Subcutaneous preadipocyte (primary cell): Measurements from ENCODE around the gene GABBR1. TPM values are rescaled to one million over a fixed set of nuclear protein-coding genes. Genes with fewer than 3 reads are reported as not detected.

Source experiments
- small RNA-seq: library from RNA; depleted of rRNA; stranded (forward); fragments of <200 nt; gene quantifications from one replicate; pipeline ENCODE3, GENCODE V24; 2012
- total RNA-seq: library from RNA; depleted of rRNA; stranded (reverse); fragments of >200 nt; gene quantifications from 2 replicates; pipeline ENCODE4 v1.2.3, GENCODE V29; 2012

Gene GABBR1
- 11.4 and 13.1 TPM in 2 replicates for total RNA-seq

DNA sequence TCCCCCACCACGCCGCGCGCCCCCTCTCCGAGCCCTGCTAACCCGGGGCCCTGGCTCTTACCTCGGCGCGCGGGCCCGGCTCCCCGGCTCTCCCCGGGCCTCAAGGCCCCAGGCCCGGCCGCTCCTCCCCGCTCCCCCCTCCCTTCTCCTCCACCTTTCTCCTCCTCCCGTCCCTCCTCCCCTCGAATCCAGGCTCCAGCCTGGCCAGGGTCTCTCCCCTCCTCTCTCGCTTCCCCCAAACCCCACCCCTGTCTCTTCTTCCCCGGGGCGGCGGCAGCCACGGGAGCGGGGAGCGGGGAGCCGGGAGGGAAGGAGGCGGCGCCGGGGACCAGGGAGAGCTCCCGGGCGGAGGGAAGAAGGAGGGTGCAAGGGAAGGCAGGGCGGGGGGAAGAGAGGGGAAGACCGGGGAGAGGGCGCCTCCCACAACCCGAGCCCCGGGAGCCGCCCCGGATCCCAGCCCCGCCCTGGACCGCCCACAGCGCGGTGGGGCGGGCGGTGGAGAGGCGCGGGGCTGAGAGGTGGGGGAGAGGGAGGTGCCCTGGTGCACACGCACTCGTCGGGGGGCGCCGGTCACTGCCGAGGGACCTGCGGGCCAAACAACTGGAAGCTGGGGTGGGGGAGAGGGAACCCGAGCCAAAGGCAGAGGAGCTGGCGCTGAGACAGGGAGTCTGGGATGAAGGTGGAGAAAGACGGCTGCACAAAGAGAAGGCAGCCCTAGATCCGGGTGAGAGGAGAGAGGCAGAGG lies at the start of gene GABBR1:
GABBR1 (minus strand) TSS at position 395 of the 745 bp plus-strand sequence. CDS start 798 bp downstream, outside the sequence.

GRCh38 chr6:29680904-29681303 lies 47.9 kb upstream of the GABBR1 start, which contains the start of gene ZFP57:
Gene ZFP57 (minus strand): TSS chr6:29681152. CDS start chr6:29677003, 4,149 bp downstream.

GRCh38 chr6:29656798-29657197 lies 23.8 kb upstream of the GABBR1 start, which contains the start of gene MOG:
Gene MOG (plus strand): TSS chr6:29657092. CDS start chr6:29657210, 118 bp downstream.

DNA sequence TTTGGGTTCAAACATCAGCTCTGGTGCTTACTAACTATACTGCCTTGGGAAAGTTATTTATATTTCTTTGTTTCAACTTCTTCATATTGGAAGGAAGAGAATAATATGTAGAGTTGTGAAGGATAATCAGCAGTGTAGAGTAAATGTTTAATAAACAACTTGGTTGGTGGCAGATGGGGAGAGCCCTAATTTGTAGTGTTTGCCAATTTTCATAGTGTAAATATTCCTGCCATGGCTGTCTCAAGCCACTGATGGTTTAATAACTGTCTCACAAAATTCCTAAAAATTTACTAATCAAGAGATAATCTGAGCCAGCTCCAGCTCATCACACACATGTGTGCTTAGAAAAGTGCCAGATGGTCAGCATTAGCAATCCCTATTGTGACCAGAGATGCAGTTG lies 48.2 kb downstream of the GABBR1 start, which contains the start of gene OR2H2:
OR2H2 (plus strand) TSS at position 301 of the 400 bp plus-strand sequence. CDS start 2,824 bp downstream, outside the sequence.

DNA sequence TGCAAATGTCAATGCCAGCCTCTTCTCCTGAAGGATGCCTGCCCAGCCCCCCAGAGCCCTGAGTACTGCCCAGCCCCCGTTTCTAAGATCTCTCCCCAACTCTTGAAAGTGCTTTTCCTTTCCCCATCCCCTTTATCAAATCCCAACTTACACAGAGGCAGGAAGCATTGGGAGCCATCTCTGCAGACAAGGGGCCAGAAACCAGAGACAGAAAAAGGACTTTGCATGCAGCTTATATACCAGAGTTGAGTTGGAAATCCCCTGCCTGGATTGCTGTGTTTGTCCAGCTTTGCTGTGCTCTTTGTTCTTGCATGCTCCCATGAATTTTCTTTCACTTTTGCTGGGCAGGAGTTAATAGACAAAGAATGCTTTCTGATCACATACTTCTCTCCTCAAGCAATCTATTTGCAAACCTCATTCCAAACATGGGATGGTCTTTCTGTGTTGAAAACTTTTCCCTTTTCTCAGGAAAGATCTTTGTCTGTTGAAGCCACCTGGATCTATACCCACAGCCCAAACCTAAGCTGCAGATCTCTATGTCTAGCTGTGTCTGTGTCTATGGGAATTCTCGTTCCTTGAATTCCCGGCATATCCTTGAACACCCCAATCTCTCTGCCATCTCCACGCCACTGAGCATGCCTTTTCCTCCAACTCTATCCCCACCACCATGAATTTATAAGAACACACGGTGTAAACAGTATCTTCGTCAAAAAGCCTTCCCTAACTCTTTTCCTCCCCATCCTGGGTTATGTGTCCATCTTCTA lies 73.3 kb downstream of the GABBR1 start, which contains the start of gene UBD:
UBD (minus strand) TSS at position 209 of the 764 bp plus-strand sequence; CDS start at position 178, 31 bp downstream.

Small RNAs within 50 kb of the gene (small RNA-seq; reads per million reads assigned to genes)
- not detected for gene SNORD32B
- gene SUMO2P1, result 0.14 reads per million
- gene TMEM183AP1, result not detected

Other genes starting within 250 kb of the GABBR1 start
- gene OR12D2, start 237.6 kb downstream of the GABBR1 start, total RNA-seq, result not detected in 2 replicates
- not detected in 2 replicates for gene OR12D1, start 218.3 kb downstream of the GABBR1 start, total RNA-seq
- not detected in 2 replicates for gene OR10C1, start 193.9 kb downstream of the GABBR1 start, total RNA-seq
- gene OR11A1, start 176.1 kb downstream of the GABBR1 start, total RNA-seq, result not detected in 2 replicates
- not detected in 2 replicates for gene OR2H1, start 176.0 kb downstream of the GABBR1 start, total RNA-seq
- gene MAS1L, start 145.2 kb downstream of the GABBR1 start, total RNA-seq, result not detected in 2 replicates
- gene UBD, start 73.5 kb downstream of the GABBR1 start, total RNA-seq, result not detected in 2 replicates
- gene OR2H2, start 48.1 kb downstream of the GABBR1 start, total RNA-seq, result not detected in 2 replicates
- gene MOG, start 23.9 kb upstream of the GABBR1 start, total RNA-seq, result not detected in 2 replicates
- 0.73 and 2.7 TPM in 2 replicates for gene ZFP57, start 48.0 kb upstream of the GABBR1 start, total RNA-seq
- gene HLA-F, start 90.3 kb upstream of the GABBR1 start, total RNA-seq, result 4.8 and 8.4 TPM in 2 replicates
- 0.20 TPM in 1 of 2 replicates, not detected in the other for gene HLA-G, start 194.6 kb upstream of the GABBR1 start, total RNA-seq